ENCODE data around the gene BPGM.

Gene BPGM

GRCh38 chr7:134622303-134622995 lies 24.2 kb upstream of the BPGM start:
- Histone ChIP-seq H3K36me3 (ENCODE audit: insufficient read depth, low read length) (no peaks in the 10 kb centered on the region), H3K4me3 (ENCODE audit: low read length) (no peak overlapping the region), H3K27me3 (ENCODE audit: insufficient read depth, low read length) (no peaks in the 10 kb centered on the region), H2AFZ (ENCODE audit: low read depth, low read length) (no peak overlapping the region), H3K9me3 (ENCODE audit: low read length) (no peaks in the 10 kb centered on the region), H3K4me1 (ENCODE audit: insufficient read depth, low read length) (no peaks in the 10 kb centered on the region)

- no peaks in the 10 kb centered on the region for H3K4me1 ChIP-seq (ENCODE audit: insufficient read depth, low read length)
- no peaks in the 10 kb centered on the region for H3K27me3 ChIP-seq (ENCODE audit: insufficient read depth, low read length)
- H3K4me3 ChIP-seq (ENCODE audit: low read length), result no peak overlapping the region
- no peaks in the 10 kb centered on the region for H3K36me3 ChIP-seq (ENCODE audit: insufficient read depth, low read length)
- no peak overlapping the region for H2AFZ ChIP-seq (ENCODE audit: low read depth, low read length)
- H3K9me3 ChIP-seq (ENCODE audit: low read length), result no peaks in the 10 kb centered on the region
Measured at GRCh38 chr7:134623193-134623592, 23.5 kb upstream of the BPGM start.

- Histone ChIP-seq H3K4me1 (ENCODE audit: insufficient read depth, low read length) (no peaks in the 10 kb centered on the region), H3K36me3 (ENCODE audit: insufficient read depth, low read length) (no peaks in the 10 kb centered on the region), H3K27me3 (ENCODE audit: insufficient read depth, low read length) (peaks cover 6% of the 10 kb centered on the region), H3K4me3 (ENCODE audit: low read length) (no peak overlapping the region), H2AFZ (ENCODE audit: low read depth, low read length) (no peak overlapping the region), H3K9me3 (ENCODE audit: low read length) (no peaks in the 10 kb centered on the region)
Measured at GRCh38 chr7:134625550-134625949, 21.1 kb upstream of the BPGM start.

GRCh38 chr7:134627109-134627774 lies 19.4 kb upstream of the BPGM start:
- H3K4me1 ChIP-seq (ENCODE audit: insufficient read depth, low read length), result no peaks in the 10 kb centered on the region
- H3K36me3 ChIP-seq (ENCODE audit: insufficient read depth, low read length), result no peaks in the 10 kb centered on the region
- H3K9me3 ChIP-seq (ENCODE audit: low read length), result no peaks in the 10 kb centered on the region
- H3K27me3 ChIP-seq (ENCODE audit: insufficient read depth, low read length), result peaks cover 6% of the 10 kb centered on the region
- H3K4me3 ChIP-seq (ENCODE audit: low read length), result no peak overlapping the region
- no peak overlapping the region for H2AFZ ChIP-seq (ENCODE audit: low read depth, low read length)

- no peak overlapping the region for H3K4me3 ChIP-seq (ENCODE audit: low read length)
- H3K4me1 ChIP-seq (ENCODE audit: insufficient read depth, low read length), result no peaks in the 10 kb centered on the region
- H3K27me3 ChIP-seq (ENCODE audit: insufficient read depth, low read length), result peaks cover 6% of the 10 kb centered on the region
- no peaks in the 10 kb centered on the region for H3K36me3 ChIP-seq (ENCODE audit: insufficient read depth, low read length)
- no peaks in the 10 kb centered on the region for H3K9me3 ChIP-seq (ENCODE audit: low read length)
- H2AFZ ChIP-seq (ENCODE audit: low read depth, low read length), result no peak overlapping the region
Measured at GRCh38 chr7:134627775-134628153, 18.9 kb upstream of the BPGM start.

GRCh38 chr7:134629445-134629844 lies 17.2 kb upstream of the BPGM start:
- Histone ChIP-seq H2AFZ (ENCODE audit: low read depth, low read length) (no peak overlapping the region), H3K4me1 (ENCODE audit: insufficient read depth, low read length) (no peaks in the 10 kb centered on the region), H3K4me3 (ENCODE audit: low read length) (no peak overlapping the region), H3K36me3 (ENCODE audit: insufficient read depth, low read length) (no peaks in the 10 kb centered on the region), H3K27me3 (ENCODE audit: insufficient read depth, low read length) (peaks cover 6% of the 10 kb centered on the region), H3K9me3 (ENCODE audit: low read length) (no peaks in the 10 kb centered on the region)

GRCh38 chr7:134630237-134630636 lies 16.4 kb upstream of the BPGM start:
- Histone ChIP-seq H2AFZ (ENCODE audit: low read depth, low read length) (no peak overlapping the region), H3K4me1 (ENCODE audit: insufficient read depth, low read length) (no peaks in the 10 kb centered on the region), H3K27me3 (ENCODE audit: insufficient read depth, low read length) (peaks cover 6% of the 10 kb centered on the region), H3K4me3 (ENCODE audit: low read length) (no peak overlapping the region), H3K9me3 (ENCODE audit: low read length) (no peaks in the 10 kb centered on the region), H3K36me3 (ENCODE audit: insufficient read depth, low read length) (no peaks in the 10 kb centered on the region)

GRCh38 chr7:134630893-134631292 lies 15.8 kb upstream of the BPGM start:
- no peak overlapping the region for H3K4me3 ChIP-seq (ENCODE audit: low read length)
- no peak overlapping the region for H2AFZ ChIP-seq (ENCODE audit: low read depth, low read length)
- H3K36me3 ChIP-seq (ENCODE audit: insufficient read depth, low read length), result no peaks in the 10 kb centered on the region
- H3K9me3 ChIP-seq (ENCODE audit: low read length), result no peaks in the 10 kb centered on the region
- H3K27me3 ChIP-seq (ENCODE audit: insufficient read depth, low read length), result peaks cover 6% of the 10 kb centered on the region
- no peaks in the 10 kb centered on the region for H3K4me1 ChIP-seq (ENCODE audit: insufficient read depth, low read length)

GRCh38 chr7:134632052-134632451 lies 14.6 kb upstream of the BPGM start:
- Histone ChIP-seq H3K4me1 (ENCODE audit: insufficient read depth, low read length) (no peaks in the 10 kb centered on the region), H3K9me3 (ENCODE audit: low read length) (no peaks in the 10 kb centered on the region), H3K4me3 (ENCODE audit: low read length) (no peak overlapping the region), H2AFZ (ENCODE audit: low read depth, low read length) (no peak overlapping the region), H3K27me3 (ENCODE audit: insufficient read depth, low read length) (peaks cover 6% of the 10 kb centered on the region), H3K36me3 (ENCODE audit: insufficient read depth, low read length) (no peaks in the 10 kb centered on the region)

- Histone ChIP-seq H3K36me3 (ENCODE audit: insufficient read depth, low read length) (no peaks in the 10 kb centered on the region), H3K27me3 (ENCODE audit: insufficient read depth, low read length) (peaks cover 9% of the 10 kb centered on the region), H3K9me3 (ENCODE audit: low read length) (no peaks in the 10 kb centered on the region), H3K4me1 (ENCODE audit: insufficient read depth, low read length) (no peaks in the 10 kb centered on the region), H2AFZ (ENCODE audit: low read depth, low read length) (no peak overlapping the region), H3K4me3 (ENCODE audit: low read length) (no peak overlapping the region)
Measured at GRCh38 chr7:134632937-134633540, 13.6 kb upstream of the BPGM start.

GRCh38 chr7:134636008-134636449 lies 10.6 kb upstream of the BPGM start:
- Histone ChIP-seq H3K27me3 (ENCODE audit: insufficient read depth, low read length) (peaks cover 6% of the 10 kb centered on the region), H3K4me3 (ENCODE audit: low read length) (no peak overlapping the region), H3K4me1 (ENCODE audit: insufficient read depth, low read length) (no peaks in the 10 kb centered on the region), H2AFZ (ENCODE audit: low read depth, low read length) (no peak overlapping the region), H3K36me3 (ENCODE audit: insufficient read depth, low read length) (no peaks in the 10 kb centered on the region), H3K9me3 (ENCODE audit: low read length) (no peaks in the 10 kb centered on the region)

GRCh38 chr7:134637441-134637840 lies 9.2 kb upstream of the BPGM start:
- Histone ChIP-seq H2AFZ (ENCODE audit: low read depth, low read length) (no peak overlapping the region), H3K36me3 (ENCODE audit: insufficient read depth, low read length) (no peaks in the 10 kb centered on the region), H3K27me3 (ENCODE audit: insufficient read depth, low read length) (peaks cover 6% of the 10 kb centered on the region), H3K4me1 (ENCODE audit: insufficient read depth, low read length) (no peaks in the 10 kb centered on the region), H3K4me3 (ENCODE audit: low read length) (no peak overlapping the region), H3K9me3 (ENCODE audit: low read length) (no peaks in the 10 kb centered on the region)

- Histone ChIP-seq H2AFZ (ENCODE audit: low read depth, low read length) (no peak overlapping the region), H3K27me3 (ENCODE audit: insufficient read depth, low read length) (peaks cover 6% of the 10 kb centered on the region), H3K9me3 (ENCODE audit: low read length) (no peaks in the 10 kb centered on the region), H3K36me3 (ENCODE audit: insufficient read depth, low read length) (no peaks in the 10 kb centered on the region), H3K4me3 (ENCODE audit: low read length) (no peak overlapping the region), H3K4me1 (ENCODE audit: insufficient read depth, low read length) (no peaks in the 10 kb centered on the region)
Measured at GRCh38 chr7:134637934-134638719, 8.5 kb upstream of the BPGM start.
